H1 (cell line): ENCODE measurements around the gene IL1RAP. TPM values are rescaled to one million over a fixed set of nuclear protein-coding genes. Genes with fewer than 3 reads are reported as not detected.

Experiments
- CTCF ChIA-PET: fragments of 300-600 bp; sonication (Branson Sonifier 250); formaldehyde crosslinking; loops from one replicate; lab custom pipeline; 2021; ENCODE audit not compliant: partially characterized antibody; lab: Charles Lee
- POLR2A ChIA-PET: fragments of 300-600 bp; sonication (Branson Sonifier 250); formaldehyde crosslinking; loops from one replicate; lab custom pipeline; 2021; ENCODE audit warnings: inconsistent platforms; ENCODE audit not compliant: partially characterized antibody; lab: Charles Lee
- DNase-seq, 2 experiments: peaks; one replicate each; pipeline versions ENCODE4 v3.0.0 to v3.0.0-alpha.2; 2010 to 2022; ENCODE audit warnings: low spot score in 2 of 2, low read depth in 1 of 2, mixed read lengths in 1 of 2
- FAIRE-seq: peaks from 2 replicates; lab custom pipeline; 2011; peaks lifted over from hg19 to GRCh38; lab: Jason Lieb, UNC
- H2AFZ ChIP-seq: 2 replicates; pipeline ENCODE4 v1.8.1; 2012; ENCODE audit warnings: low read length, inconsistent platforms
- H2AK5ac ChIP-seq: 2 replicates; pipeline ENCODE4 v1.6.1; 2013; ENCODE audit warnings: low read depth, low read length
- H2BK120ac ChIP-seq: replicated peaks from 2 replicates; pipeline ENCODE3; 2013; ENCODE audit warnings: low read depth, low read length, inconsistent platforms
- H2BK12ac ChIP-seq: 2 replicates; pipeline ENCODE4 v1.6.1; 2013; ENCODE audit warnings: low read depth, low read length
- H2BK15ac ChIP-seq: 2 replicates; pipeline ENCODE4 v1.6.1; 2013; ENCODE audit warnings: low read length
- H2BK20ac ChIP-seq: 2 replicates; pipeline ENCODE4 v1.6.1; 2013; ENCODE audit warnings: low read length
- H2BK5ac ChIP-seq: 2 replicates; pipeline ENCODE4 v1.6.1; 2013; ENCODE audit warnings: low read depth, low read length
- H3K14ac ChIP-seq: 2 replicates; pipeline ENCODE4 v1.6.1; 2013; ENCODE audit warnings: inconsistent platforms; ENCODE audit not compliant: insufficient read length
- H3K18ac ChIP-seq: 2 replicates; pipeline ENCODE4 v1.6.1; 2013; ENCODE audit warnings: low read length; ENCODE audit errors: extremely low read depth
- H3K23ac ChIP-seq: 2 replicates; pipeline ENCODE4 v1.6.1; 2013; ENCODE audit warnings: inconsistent platforms; ENCODE audit not compliant: insufficient read length
- H3K23me2 ChIP-seq: 2 replicates; pipeline ENCODE4 v1.6.1; 2013; ENCODE audit warnings: low read depth, low read length
- H3K27ac ChIP-seq: 2 replicates; pipeline ENCODE4 v1.6.1; 2011; ENCODE audit warnings: low read depth, low read length, inconsistent platforms
- H3K27me3 ChIP-seq, 4 experiments: replicated peaks in 1 of 4; 1 replicate in 1 of 4; 2 replicates in 3 of 4; pipeline versions ENCODE4 v1.6.1 to v1.8.1; 2011 to 2013; ENCODE audit warnings: low read length in 3 of 4, mild to moderate bottlenecking in 3 of 4, inconsistent platforms in 2 of 4, mixed read lengths in 2 of 4, moderate library complexity in 1 of 4; ENCODE audit not compliant: control insufficient read depth in 3 of 4, insufficient read depth in 3 of 4; ENCODE audit errors: extremely low read depth in 1 of 4
- H3K36me3 ChIP-seq, 4 experiments: 2 replicates each; pipeline versions ENCODE4 v1.6.1 to v1.8.1; 2011 to 2013; ENCODE audit warnings: mild to moderate bottlenecking in 4 of 4, low read length in 3 of 4, moderate library complexity in 2 of 4, control low read depth in 1 of 4, inconsistent platforms in 1 of 4; ENCODE audit not compliant: insufficient read depth in 4 of 4, control insufficient read depth in 2 of 4
- H3K4ac ChIP-seq: replicated peaks from 2 replicates; pipeline ENCODE3; 2013; ENCODE audit warnings: low read length, low read depth, mixed read lengths, inconsistent platforms; ENCODE audit not compliant: insufficient read length
- H3K4me1 ChIP-seq, 4 experiments: replicated peaks in 1 of 4; 1 replicate in 1 of 4; 2 replicates in 3 of 4; pipeline versions ENCODE4 v1.6.1 to v1.8.1; 2011 to 2013; ENCODE audit warnings: low read length in 3 of 4, inconsistent platforms in 2 of 4, mixed read lengths in 1 of 4; ENCODE audit not compliant: insufficient read depth in 4 of 4, control insufficient read depth in 3 of 4
- H3K4me2 ChIP-seq, 2 experiments: 2 replicates each; pipeline versions ENCODE4 v1.6.1 to v1.8.1; 2011 to 2013; ENCODE audit warnings: low read depth in 2 of 2, low read length in 2 of 2, control low read depth in 1 of 2, inconsistent platforms in 1 of 2, mild to moderate bottlenecking in 1 of 2; ENCODE audit not compliant: insufficient read depth in 1 of 2
- H3K4me3 ChIP-seq, 4 experiments: fragments of 200-600, 300-600 bp in 1 of 4; sonication (generic), shearing (Covaris generic), sonication (Bioruptor Twin) in 1 of 4; 2 replicates each; pipeline versions ENCODE4 v1.5.1 to v1.8.1; 2011 to 2016; ENCODE audit warnings: low read length in 4 of 4, low read depth in 3 of 4, control low read depth in 2 of 4, inconsistent platforms in 2 of 4, mild to moderate bottlenecking in 2 of 4, mixed read lengths in 1 of 4, moderate library complexity in 1 of 4; ENCODE audit not compliant: insufficient read depth in 2 of 4; ENCODE audit errors: extremely low read depth in 1 of 4
- H3K56ac ChIP-seq: replicated peaks from 2 replicates; pipeline ENCODE3; 2013; ENCODE audit warnings: low read depth, mild to moderate bottlenecking, mixed read lengths, low read length, inconsistent platforms; ENCODE audit not compliant: insufficient read length
- H3K79me1 ChIP-seq: 2 replicates; pipeline ENCODE4 v1.6.1; 2013; ENCODE audit warnings: low read depth, low read length, control low read depth
- H3K79me2 ChIP-seq, 2 experiments: 2 replicates each; pipeline versions ENCODE4 v1.6.1 to v1.8.1; 2012 to 2013; ENCODE audit warnings: low read length in 2 of 2, mild to moderate bottlenecking in 2 of 2, inconsistent platforms in 1 of 2; ENCODE audit not compliant: insufficient read depth in 2 of 2, control insufficient read depth in 1 of 2
- H3K9ac ChIP-seq, 4 experiments: replicated peaks in 1 of 4; 1 replicate in 1 of 4; 2 replicates in 3 of 4; pipeline versions ENCODE4 v1.6.1 to v1.8.1; 2011 to 2013; ENCODE audit warnings: low read depth in 3 of 4, low read length in 3 of 4, control low read depth in 2 of 4, mild to moderate bottlenecking in 2 of 4, moderate library complexity in 2 of 4, inconsistent platforms in 1 of 4; ENCODE audit errors: extremely low read depth in 1 of 4
- H3K9me3 ChIP-seq, 2 experiments: 2 replicates each; pipeline versions ENCODE4 v1.6.1 to v1.8.1; 2012 to 2013; ENCODE audit warnings: mild to moderate bottlenecking in 2 of 2, moderate library complexity in 2 of 2, control low read depth in 1 of 2, inconsistent platforms in 1 of 2, low read depth in 1 of 2, low read length in 1 of 2, mixed read lengths in 1 of 2; ENCODE audit not compliant: insufficient read depth in 2 of 2
- H4K20me1 ChIP-seq, 2 experiments: replicated peaks in 1 of 2; 2 replicates each; pipeline versions ENCODE3 to v1.8.1; 2011 to 2013; ENCODE audit warnings: inconsistent platforms in 2 of 2, low read length in 2 of 2, mild to moderate bottlenecking in 1 of 2; ENCODE audit not compliant: insufficient read depth in 2 of 2, control insufficient read depth in 1 of 2
- H4K5ac ChIP-seq: 2 replicates; pipeline ENCODE4 v1.6.1; 2013; ENCODE audit warnings: low read length, low read depth, mixed read lengths, inconsistent platforms; ENCODE audit not compliant: insufficient read length
- H4K8ac ChIP-seq: 2 replicates; pipeline ENCODE4 v1.8.0; 2013; ENCODE audit warnings: mild to moderate bottlenecking, moderate library complexity, low read length, inconsistent platforms; ENCODE audit not compliant: insufficient read depth; ENCODE audit errors: extremely low read depth
- H4K91ac ChIP-seq: replicated peaks from 2 replicates; pipeline ENCODE3; 2013; ENCODE audit warnings: low read length, mixed read lengths, inconsistent platforms; ENCODE audit not compliant: insufficient read length
- BCL11A ChIP-seq, 2 experiments: IDR thresholded peaks; one replicate each; pipeline ENCODE4 v1.6.1; 2011; ENCODE audit warnings: low read depth in 2 of 2, low read length in 2 of 2, mild to moderate bottlenecking in 2 of 2
- CEBPB ChIP-seq: IDR thresholded peaks from 2 replicates; pipeline ENCODE4 v1.6.1; 2012; ENCODE audit warnings: low read depth, low read length
- CHD2 ChIP-seq: IDR thresholded peaks from 2 replicates; pipeline ENCODE4 v1.6.1; 2012; ENCODE audit warnings: low read length, improper control_type of control experiment
- POU5F1 ChIP-seq: IDR thresholded peaks from 2 replicates; pipeline ENCODE4 v1.6.1; 2011; ENCODE audit warnings: low read depth, mild to moderate bottlenecking, low read length, moderate library complexity
- RAD21 ChIP-seq, 2 experiments: IDR thresholded peaks in 1 of 2; conservative IDR thresholded peaks in 1 of 2; 2 replicates each; pipeline ENCODE4 v1.6.1; 2011; ENCODE audit warnings: low read depth in 2 of 2, low read length in 2 of 2, improper control_type of control experiment in 1 of 2, inconsistent platforms in 1 of 2, mild to moderate bottlenecking in 1 of 2, moderate library complexity in 1 of 2
- RXRA ChIP-seq: IDR thresholded peaks from 2 replicates; pipeline ENCODE4 v1.6.1; 2011; ENCODE audit warnings: low read depth, mild to moderate bottlenecking, low read length, moderate library complexity; ENCODE audit not compliant: insufficient read depth
- TAF1 ChIP-seq: IDR thresholded peaks from 2 replicates; pipeline ENCODE4 v1.6.1; 2011; ENCODE audit warnings: mild to moderate bottlenecking, low read depth, low read length
- YY1 ChIP-seq: IDR thresholded peaks from 2 replicates; pipeline ENCODE4 v1.6.1; 2011; ENCODE audit warnings: low read depth, mild to moderate bottlenecking, low read length
- WGBS, 2 experiments: shearing (Covaris generic) in 1 of 2; methylation state at CpG; one replicate each; pipeline versions ENCODE4 v1.1.6 to v1.1.7; 2013 to 2015; ENCODE audit warnings: low lambda C conversion rate in 2 of 2, mixed read lengths in 2 of 2, inconsistent platforms in 1 of 2, low coverage in 1 of 2, missing lambda C conversion rate in 1 of 2; ENCODE audit not compliant: insufficient replicate concordance in 2 of 2, insufficient coverage in 1 of 2, insufficient read length in 1 of 2; ENCODE audit errors: extremely low coverage in 1 of 2, missing lambda C conversion rate in 1 of 2; 5-methylcytosine and 5-hydroxymethylcytosine counted together
- polyA plus RNA-seq, 7 experiments: library from polyadenylated mRNA; depleted of rRNA in 3 of 7; stranded (reverse) in 5 of 7; unstranded in 2 of 7; fragments of >200 nt in 5 of 7; fragments of 200-250 nt in 2 of 7; gene quantifications; 1 replicate in 5 of 7; 2 replicates in 1 of 7; 4 replicates in 1 of 7; pipeline versions ENCODE4 v1.2.1 to v1.2.3, GENCODE V29; 2011 to 2013; ENCODE audit warnings: missing spikeins in 2 of 7, mixed read lengths in 2 of 7
- total RNA-seq: library from RNA; stranded (reverse); fragmentation: NEBNext Ultra II Directional; extraction: Animal tissue kit (Norgen Biotek cat#: 25700); gene quantifications from 2 replicates; pipeline ENCODE4 v1.2.1, GENCODE V29; 2021
- TF ChIP-seq, protein P1 (sequence below), 3 experiments: IDR thresholded peaks; 1 replicate in 2 of 3; 2 replicates in 1 of 3; pipeline versions ENCODE4 v1.5.1 to v1.6.1; 2011; ENCODE audit warnings: low read length in 3 of 3, mild to moderate bottlenecking in 3 of 3, inconsistent platforms in 2 of 3, low read depth in 1 of 3, moderate library complexity in 1 of 3; ENCODE audit not compliant: insufficient read depth in 1 of 3; ENCODE audit errors: control extremely low read depth in 1 of 3
- TF ChIP-seq, protein P2 (sequence below): IDR thresholded peaks from 2 replicates; pipeline ENCODE4 v1.6.1; 2012; ENCODE audit warnings: low read length, inconsistent platforms

Gene IL1RAP
- total and polyA plus RNA-seq, 2 of the 8 experiments (the other 6 are each of a cell fraction or from before 2014, with no cell fraction given) = 2.4 to 3.9 TPM

DNA sequence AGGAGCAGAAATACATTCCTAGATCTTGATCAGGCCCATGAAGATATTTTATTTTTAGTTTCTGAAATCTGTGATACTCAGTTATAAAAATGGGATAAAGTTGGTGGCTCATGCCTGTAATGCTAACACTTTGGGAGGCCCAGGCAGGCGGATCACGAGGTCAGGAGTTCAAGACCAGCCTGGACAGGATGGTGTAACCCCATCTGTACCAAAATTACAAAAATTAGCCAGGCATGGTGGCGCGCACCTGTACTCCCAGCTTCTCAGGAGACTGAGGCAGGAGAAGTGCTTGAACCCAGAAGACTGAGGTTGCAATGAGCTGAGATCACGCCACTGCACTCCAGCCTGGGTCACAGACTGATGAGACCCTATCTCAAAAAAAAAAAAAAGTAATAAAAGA lies 105.5 kb downstream of the IL1RAP start:
- H3K9ac ChIP-seq = no peak overlapping the region
- FAIRE-seq (no peak), DNase-seq (no peak)
- H3K79me1 ChIP-seq = no peaks in the 10 kb centered on the region
- H4K91ac ChIP-seq = no peak overlapping the region
- H3K14ac ChIP-seq = no peak overlapping the region
- CTCF ChIA-PET = interaction anchor here (0.5 to 0.8 kb wide), 2 partner anchors 10 to 17 kb away, joined by 3 read pairs; no protein-coding TSS in a partner anchor
- no peaks in the 10 kb centered on the region for H3K27me3 ChIP-seq
- no peak overlapping the region for H2BK20ac ChIP-seq
- H2BK120ac ChIP-seq = no peak overlapping the region
- no peak overlapping the region for H3K18ac ChIP-seq
- H4K20me1 ChIP-seq = no peaks in the 10 kb centered on the region
- H3K27ac ChIP-seq = no peak overlapping the region
- H2AFZ ChIP-seq = no peak overlapping the region
- no peak overlapping the region for H4K5ac ChIP-seq
- H2AK5ac ChIP-seq = no peak overlapping the region
- no peak overlapping the region for H2BK12ac ChIP-seq
- H3K4me3 ChIP-seq = no peak overlapping the region
- no peaks in the 10 kb centered on the region for H3K4me1 ChIP-seq
- H2BK15ac ChIP-seq = no peak overlapping the region
- H3K23me2 ChIP-seq = no peaks in the 10 kb centered on the region
- no peaks in the 10 kb centered on the region for H3K79me2 ChIP-seq
- H3K23ac ChIP-seq = no peak overlapping the region
- H4K8ac ChIP-seq = no peak overlapping the region
- H3K56ac ChIP-seq = no peak overlapping the region
- 83% methylated on average over 5 of the region's 5 CpGs; no CpG with 5 or more reads in 1 of the 2 experiments for WGBS, 2 experiments
- POLR2A ChIA-PET = no interaction called here
- H2BK5ac ChIP-seq = no peak overlapping the region
- H3K9me3 ChIP-seq = no peaks in the 10 kb centered on the region
- H3K4me2 ChIP-seq = no peak overlapping the region
- no peaks in the 10 kb centered on the region for H3K36me3 ChIP-seq
- no peak overlapping the region for H3K4ac ChIP-seq
- TF ChIP-seq, protein P1, sequence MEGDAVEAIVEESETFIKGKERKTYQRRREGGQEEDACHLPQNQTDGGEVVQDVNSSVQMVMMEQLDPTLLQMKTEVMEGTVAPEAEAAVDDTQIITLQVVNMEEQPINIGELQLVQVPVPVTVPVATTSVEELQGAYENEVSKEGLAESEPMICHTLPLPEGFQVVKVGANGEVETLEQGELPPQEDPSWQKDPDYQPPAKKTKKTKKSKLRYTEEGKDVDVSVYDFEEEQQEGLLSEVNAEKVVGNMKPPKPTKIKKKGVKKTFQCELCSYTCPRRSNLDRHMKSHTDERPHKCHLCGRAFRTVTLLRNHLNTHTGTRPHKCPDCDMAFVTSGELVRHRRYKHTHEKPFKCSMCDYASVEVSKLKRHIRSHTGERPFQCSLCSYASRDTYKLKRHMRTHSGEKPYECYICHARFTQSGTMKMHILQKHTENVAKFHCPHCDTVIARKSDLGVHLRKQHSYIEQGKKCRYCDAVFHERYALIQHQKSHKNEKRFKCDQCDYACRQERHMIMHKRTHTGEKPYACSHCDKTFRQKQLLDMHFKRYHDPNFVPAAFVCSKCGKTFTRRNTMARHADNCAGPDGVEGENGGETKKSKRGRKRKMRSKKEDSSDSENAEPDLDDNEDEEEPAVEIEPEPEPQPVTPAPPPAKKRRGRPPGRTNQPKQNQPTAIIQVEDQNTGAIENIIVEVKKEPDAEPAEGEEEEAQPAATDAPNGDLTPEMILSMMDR (IDR thresholded peaks at IDR 0.05; ENCODE audit: control extremely low read depth in 1 of 3, insufficient read depth in 1 of 3, low read depth in 1 of 3, low read length in 3 of 3) = no peak
- TF ChIP-seq CHD2 (no peak), TAF1 (no peak), RXRA (no peak), YY1 (no peak), CEBPB (no peak), RAD21 (IDR thresholded peaks at IDR 0.05 in 1 of 2, conservative IDR thresholded peaks at IDR 0.05 in 1 of 2; ENCODE audit: low read depth in 2 of 2, low read length in 2 of 2) (no peak), POU5F1 (no peak), BCL11A (IDR thresholded peaks at IDR 0.05; ENCODE audit: low read depth in 2 of 2, low read length in 2 of 2) (no peak)
- TF ChIP-seq, protein P2, sequence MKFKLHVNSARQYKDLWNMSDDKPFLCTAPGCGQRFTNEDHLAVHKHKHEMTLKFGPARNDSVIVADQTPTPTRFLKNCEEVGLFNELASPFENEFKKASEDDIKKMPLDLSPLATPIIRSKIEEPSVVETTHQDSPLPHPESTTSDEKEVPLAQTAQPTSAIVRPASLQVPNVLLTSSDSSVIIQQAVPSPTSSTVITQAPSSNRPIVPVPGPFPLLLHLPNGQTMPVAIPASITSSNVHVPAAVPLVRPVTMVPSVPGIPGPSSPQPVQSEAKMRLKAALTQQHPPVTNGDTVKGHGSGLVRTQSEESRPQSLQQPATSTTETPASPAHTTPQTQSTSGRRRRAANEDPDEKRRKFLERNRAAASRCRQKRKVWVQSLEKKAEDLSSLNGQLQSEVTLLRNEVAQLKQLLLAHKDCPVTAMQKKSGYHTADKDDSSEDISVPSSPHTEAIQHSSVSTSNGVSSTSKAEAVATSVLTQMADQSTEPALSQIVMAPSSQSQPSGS = no peak
